Measurements from ENCODE around the gene JAK1. TPM values are rescaled to one million over a fixed set of nuclear protein-coding genes. Genes with fewer than 3 reads are reported as not detected.

JAK1 gene
- total and polyA plus RNA-seq, 9 of the 15 experiments (the other 6 are each of a cell fraction or from before 2014, with no cell fraction given): 9.7 to 44.1 (median 42.5) TPM

- TF ChIP-seq MEF2A (IDR thresholded peaks at IDR 0.05; ENCODE audit: control insufficient read depth, low read depth, low read length): no peak
- no peak for TF ChIP-seq ZNF644 (tag; IDR thresholded peaks at IDR 0.05; ENCODE audit: low read depth)
- TF ChIP-seq RFX1 (IDR thresholded peaks at IDR 0.05): no peak
- no peak for TF ChIP-seq NRF1 (conservative IDR thresholded peaks at IDR 0.05 in 1 of 2, IDR thresholded peaks at IDR 0.05 in 1 of 2)
- no peak for TF ChIP-seq ERF (CRISPR knock-in tag; IDR thresholded peaks at IDR 0.05)
- TF ChIP-seq, protein P1, sequence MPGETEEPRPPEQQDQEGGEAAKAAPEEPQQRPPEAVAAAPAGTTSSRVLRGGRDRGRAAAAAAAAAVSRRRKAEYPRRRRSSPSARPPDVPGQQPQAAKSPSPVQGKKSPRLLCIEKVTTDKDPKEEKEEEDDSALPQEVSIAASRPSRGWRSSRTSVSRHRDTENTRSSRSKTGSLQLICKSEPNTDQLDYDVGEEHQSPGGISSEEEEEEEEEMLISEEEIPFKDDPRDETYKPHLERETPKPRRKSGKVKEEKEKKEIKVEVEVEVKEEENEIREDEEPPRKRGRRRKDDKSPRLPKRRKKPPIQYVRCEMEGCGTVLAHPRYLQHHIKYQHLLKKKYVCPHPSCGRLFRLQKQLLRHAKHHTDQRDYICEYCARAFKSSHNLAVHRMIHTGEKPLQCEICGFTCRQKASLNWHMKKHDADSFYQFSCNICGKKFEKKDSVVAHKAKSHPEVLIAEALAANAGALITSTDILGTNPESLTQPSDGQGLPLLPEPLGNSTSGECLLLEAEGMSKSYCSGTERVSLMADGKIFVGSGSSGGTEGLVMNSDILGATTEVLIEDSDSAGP (CRISPR knock-in tag; IDR thresholded peaks at IDR 0.05): no peak
- no peak for TF ChIP-seq E2F5 (CRISPR knock-in tag; IDR thresholded peaks at IDR 0.05)
- TF ChIP-seq ZFPM2 (CRISPR knock-in tag; IDR thresholded peaks at IDR 0.05): no peak
- TF ChIP-seq SOX6 (IDR thresholded peaks at IDR 0.05): peak; percentile 26; the same call in 1 of the 2 replicates
- TF ChIP-seq, protein P2, sequence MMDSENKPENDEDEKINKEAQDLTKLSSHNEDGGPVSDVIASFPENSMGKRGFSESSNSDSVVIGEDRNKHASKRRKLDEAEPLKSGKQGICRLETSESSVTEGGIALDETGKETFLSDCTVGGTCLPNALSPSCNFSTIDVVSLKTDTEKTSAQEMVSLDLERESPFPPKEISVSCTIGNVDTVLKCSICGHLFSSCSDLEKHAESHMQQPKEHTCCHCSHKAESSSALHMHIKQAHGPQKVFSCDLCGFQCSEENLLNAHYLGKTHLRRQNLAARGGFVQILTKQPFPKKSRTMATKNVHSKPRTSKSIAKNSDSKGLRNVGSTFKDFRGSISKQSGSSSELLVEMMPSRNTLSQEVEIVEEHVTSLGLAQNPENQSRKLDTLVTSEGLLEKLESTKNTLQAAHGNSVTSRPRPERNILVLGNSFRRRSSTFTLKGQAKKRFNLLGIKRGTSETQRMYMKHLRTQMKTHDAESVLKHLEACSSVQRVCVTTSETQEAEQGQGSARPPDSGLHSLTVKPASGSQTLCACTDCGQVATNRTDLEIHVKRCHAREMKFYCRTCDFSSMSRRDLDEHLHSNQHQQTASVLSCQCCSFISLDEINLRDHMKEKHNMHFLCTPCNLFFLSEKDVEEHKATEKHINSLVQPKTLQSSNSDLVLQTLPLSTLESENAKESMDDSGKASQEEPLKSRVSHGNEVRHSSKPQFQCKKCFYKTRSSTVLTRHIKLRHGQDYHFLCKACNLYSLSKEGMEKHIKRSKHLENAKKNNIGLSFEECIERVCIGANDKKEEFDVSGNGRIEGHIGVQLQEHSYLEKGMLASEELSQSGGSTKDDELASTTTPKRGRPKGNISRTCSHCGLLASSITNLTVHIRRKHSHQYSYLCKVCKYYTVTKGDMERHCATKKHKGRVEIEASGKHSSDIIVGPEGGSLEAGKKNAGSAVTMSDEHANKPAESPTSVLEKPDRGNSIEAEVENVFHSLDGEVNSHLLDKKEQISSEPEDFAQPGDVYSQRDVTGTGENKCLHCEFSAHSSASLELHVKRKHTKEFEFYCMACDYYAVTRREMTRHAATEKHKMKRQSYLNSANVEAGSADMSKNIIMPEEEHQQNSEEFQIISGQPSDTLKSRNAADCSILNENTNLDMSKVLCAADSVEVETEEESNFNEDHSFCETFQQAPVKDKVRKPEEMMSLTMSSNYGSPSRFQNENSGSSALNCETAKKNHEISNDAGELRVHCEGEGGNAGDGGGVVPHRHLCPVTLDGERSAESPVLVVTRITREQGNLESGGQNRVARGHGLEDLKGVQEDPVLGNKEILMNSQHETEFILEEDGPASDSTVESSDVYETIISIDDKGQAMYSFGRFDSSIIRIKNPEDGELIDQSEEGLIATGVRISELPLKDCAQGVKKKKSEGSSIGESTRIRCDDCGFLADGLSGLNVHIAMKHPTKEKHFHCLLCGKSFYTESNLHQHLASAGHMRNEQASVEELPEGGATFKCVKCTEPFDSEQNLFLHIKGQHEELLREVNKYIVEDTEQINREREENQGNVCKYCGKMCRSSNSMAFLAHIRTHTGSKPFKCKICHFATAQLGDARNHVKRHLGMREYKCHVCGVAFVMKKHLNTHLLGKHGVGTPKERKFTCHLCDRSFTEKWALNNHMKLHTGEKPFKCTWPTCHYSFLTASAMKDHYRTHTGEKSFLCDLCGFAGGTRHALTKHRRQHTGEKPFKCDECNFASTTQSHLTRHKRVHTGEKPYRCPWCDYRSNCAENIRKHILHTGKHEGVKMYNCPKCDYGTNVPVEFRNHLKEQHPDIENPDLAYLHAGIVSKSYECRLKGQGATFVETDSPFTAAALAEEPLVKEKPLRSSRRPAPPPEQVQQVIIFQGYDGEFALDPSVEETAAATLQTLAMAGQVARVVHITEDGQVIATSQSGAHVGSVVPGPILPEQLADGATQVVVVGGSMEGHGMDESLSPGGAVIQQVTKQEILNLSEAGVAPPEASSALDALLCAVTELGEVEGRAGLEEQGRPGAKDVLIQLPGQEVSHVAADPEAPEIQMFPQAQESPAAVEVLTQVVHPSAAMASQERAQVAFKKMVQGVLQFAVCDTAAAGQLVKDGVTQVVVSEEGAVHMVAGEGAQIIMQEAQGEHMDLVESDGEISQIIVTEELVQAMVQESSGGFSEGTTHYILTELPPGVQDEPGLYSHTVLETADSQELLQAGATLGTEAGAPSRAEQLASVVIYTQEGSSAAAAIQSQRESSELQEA (IDR thresholded peaks at IDR 0.05; ENCODE audit: low read depth): no peak
- TF ChIP-seq MED1 (CRISPR knock-in tag; IDR thresholded peaks at IDR 0.05; ENCODE audit: borderline replicate concordance): no peak
- 0 out of 2 replicates have a peak, but pooled peaks have one; percentile 21 for TF ChIP-seq SMAD3 (CRISPR knock-in tag; conservative IDR thresholded peaks at IDR 0.05)
- TF ChIP-seq ZBED1 (IDR thresholded peaks at IDR 0.05): no peak
- no peak for TF ChIP-seq THAP7 (CRISPR knock-in tag; IDR thresholded peaks at IDR 0.05)
- peak; percentile 48; the same call in 1 of the 2 replicates for TF ChIP-seq SREBF1 (IDR thresholded peaks at IDR 0.05; ENCODE audit: borderline replicate concordance, low read depth, low read length)
Observed at GRCh38 chr1:64948905-64949833, 17.2 kb downstream of the JAK1 start (continued).

Data from K562 (cell line).